NAMALWA (cell line): ENCODE measurements around the gene ARHGAP42.

Experiments used
- DNase-seq: peaks from one replicate; pipeline ENCODE4 v3.0.0-alpha.2; 2015; ENCODE audit warnings: low spot score

The ARHGAP42 gene

DNA sequence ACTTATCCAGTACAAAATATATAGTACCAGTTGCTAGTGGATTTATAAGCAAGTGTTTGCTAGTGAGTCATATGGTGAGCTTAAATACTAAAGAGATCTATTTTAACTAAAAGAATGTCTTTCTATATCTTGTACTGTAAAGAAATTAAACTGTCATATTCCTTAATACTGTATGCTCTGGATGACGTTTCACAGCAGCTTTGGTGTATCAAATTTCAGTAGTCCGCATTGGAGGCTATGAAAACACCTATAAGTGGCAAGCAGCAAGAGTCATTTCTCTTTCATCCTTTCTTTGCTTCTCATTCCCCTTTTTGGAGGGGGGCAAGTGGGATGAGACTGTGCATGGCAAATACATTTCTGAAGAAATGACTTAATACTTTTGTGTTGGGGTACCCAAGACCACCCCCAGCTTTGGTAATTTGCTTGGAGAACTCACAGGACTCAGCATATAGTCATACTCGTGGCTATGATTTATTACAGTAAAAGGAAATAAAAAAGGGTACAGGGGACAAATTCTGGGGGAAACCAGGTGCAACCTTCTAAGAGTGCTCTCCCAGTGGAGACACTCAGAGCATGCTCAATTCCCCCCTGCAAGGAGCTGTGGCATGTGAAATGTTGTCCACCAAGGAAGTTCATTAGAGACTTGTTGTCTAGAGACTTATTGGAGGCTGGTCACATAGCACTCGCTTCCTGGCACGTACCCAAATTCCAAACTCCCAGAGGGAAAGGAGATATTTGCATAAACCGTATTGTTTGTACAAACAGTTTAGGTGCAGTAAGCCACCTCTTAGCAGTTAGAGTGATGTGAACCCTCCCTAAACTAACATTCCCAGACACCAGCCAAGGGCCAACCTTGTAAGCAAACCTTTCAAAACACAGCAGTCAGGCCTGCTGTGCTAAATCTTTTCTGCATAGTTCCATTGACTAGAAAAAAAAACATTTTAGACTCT lies 231.7 kb downstream of the ARHGAP42 start:
- DNase-seq = no peak

DNA sequence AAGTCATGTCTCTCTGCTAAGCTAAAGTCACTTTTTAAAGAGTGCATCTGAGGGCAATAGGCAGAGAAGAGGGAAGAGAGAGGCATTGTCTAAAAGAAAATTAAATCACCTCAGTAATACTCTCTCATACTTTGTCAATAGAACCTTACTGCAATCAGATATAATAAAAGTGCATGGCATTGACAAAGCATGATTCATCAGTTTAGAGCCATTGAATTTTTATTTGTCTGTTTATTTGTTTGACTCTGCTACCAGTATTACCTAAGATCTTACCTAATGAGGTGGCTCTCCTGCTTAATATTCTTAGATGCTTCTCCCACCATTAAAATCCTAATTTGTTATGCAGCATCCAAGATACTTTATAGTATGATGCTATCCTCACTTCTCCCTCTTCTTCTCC lies 233.5 kb downstream of the ARHGAP42 start:
- DNase-seq = no peak

DNA sequence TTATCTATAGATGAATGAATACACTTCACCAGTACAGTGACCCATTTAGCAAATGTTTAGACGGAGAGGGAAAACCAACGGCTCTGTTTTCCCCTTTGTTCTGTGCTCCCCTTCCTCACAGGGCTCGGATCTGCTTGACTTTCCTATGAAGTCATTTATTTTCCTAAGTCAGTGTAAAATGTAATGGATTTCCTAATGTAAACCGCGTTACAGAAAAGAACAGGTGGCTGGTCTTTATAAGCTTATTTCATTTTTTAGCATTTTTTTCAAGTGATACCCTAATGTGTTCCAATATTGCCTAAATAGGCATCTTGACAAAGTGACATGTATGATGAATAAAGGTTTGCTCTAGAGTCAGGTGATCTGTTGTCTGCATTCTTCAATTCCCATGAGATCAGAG lies 235.0 kb downstream of the ARHGAP42 start:
- DNase-seq = no peak

DNA sequence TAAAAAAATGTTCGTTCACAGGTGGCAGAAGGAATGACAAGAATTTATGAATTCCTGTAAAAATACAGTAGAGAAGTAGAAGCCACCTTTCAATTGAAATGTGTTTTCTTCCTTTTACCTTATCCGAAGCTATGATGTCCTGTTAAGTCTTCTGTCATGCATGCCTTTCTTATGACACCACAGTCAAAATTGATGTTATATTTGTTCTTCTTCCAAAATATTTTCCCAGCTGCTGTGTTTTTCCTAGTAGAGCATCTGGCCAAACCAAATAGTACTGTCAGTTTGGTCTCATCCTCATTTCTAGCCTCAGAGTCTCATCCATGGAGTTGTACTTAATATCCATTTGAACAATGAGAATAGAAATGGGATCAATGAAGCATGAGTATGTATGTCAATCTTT lies 236.5 kb downstream of the ARHGAP42 start:
- no peak for DNase-seq

DNA sequence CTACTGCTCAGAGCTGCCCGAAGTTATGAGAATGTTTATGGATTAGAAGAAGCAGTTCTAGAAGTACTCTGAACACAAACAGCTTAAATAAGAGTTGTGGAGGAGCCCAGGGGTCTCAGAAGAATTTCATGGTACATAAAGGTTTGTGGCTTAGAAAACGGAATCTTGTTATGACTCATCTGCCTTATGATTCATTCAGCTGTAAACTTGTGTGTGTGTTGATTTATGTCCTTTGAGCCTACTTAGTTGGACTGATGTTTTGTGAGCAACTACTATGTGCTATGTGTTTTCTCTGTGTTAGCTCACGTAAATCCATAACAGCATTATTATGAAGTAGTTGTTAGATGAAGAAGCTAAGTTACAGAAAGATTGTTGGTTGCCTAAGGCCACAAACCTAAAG lies 238.8 kb downstream of the ARHGAP42 start:
- peak; percentile 19 for DNase-seq

DNA sequence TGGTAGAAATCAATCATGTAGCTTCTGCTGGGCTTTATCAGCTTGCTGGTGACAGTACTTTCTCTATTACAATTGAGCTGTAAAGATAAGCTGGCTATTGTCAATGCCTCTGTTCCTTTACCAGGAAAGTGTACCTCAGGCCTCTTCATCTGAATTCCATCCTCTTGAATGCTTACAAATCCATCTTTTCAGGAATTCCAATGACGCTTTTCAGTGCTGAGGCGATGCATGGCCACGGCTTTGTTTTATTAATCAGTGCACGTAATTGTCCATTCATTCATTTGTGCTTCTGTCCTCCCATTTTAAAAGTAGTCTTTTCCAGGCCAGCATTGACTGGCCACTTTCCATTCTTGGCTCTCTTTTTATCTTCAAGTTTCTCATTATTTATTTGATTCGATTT lies 240.5 kb downstream of the ARHGAP42 start:
- DNase-seq = no peak

DNA sequence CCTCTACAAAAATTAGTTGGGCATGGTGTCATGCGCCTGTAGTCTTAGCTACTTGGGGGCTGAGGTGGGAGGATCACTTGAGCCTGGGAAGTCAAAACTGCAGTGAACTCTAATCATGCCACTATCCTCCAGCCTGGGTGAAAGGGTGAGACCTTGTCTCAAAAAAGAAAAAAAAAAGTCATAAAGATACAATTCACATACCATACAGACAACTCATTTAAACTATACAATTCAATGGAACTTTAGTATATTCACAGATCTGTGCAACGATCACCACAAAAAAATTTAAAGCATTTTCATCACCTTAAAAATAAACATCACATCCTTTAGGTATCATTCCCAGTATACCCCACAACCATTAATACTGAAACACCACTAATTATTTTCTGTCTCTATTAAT lies 241.3 kb downstream of the ARHGAP42 start:
- no peak for DNase-seq

DNA sequence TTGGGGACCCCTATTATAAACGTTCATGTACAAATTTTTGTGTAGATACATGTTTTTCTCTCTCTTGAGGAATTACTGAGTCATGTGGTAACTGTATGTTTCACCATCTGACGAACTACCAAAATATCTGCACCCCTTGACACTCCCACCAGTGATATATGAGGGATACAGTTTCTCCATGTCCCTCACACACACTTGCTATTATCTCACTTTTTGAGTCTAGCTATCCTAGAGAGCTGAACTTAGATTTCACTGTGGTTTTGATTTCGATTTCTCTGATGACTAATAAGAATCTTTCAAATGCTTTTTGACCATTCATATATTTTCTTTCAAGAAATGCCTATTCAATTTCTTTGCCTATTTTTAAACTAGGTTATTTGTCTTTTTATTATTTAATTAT lies 242.3 kb downstream of the ARHGAP42 start:
- DNase-seq = no peak

DNA sequence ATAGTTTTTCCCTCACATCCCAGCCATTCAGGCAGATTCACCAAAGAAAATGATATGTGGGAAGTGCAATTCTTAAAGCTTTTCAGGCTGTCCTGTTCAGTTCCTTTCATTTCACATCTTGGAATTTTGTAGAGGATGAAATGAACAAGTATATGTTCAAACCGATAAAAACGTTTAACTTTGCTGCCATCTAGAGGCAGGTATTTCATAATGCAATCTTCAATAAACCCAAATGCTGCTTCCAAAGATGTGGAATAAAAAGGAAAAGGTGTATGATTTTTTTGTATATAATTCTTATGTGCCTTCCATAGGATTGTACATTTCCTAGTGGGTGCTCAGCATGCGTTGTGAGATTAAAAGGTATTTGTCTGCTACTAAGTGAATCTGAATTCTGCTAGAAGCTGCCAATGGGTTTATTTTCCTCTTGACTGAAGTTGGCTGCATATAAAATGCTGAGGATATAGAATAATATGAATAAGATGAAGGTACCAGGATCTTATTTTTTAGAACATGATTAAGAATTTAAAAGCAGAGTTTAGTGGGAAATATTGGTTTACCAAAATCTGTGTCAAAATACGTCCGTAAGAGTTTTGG lies 243.2 kb downstream of the ARHGAP42 start:
- DNase-seq = peak; percentile 56

DNA sequence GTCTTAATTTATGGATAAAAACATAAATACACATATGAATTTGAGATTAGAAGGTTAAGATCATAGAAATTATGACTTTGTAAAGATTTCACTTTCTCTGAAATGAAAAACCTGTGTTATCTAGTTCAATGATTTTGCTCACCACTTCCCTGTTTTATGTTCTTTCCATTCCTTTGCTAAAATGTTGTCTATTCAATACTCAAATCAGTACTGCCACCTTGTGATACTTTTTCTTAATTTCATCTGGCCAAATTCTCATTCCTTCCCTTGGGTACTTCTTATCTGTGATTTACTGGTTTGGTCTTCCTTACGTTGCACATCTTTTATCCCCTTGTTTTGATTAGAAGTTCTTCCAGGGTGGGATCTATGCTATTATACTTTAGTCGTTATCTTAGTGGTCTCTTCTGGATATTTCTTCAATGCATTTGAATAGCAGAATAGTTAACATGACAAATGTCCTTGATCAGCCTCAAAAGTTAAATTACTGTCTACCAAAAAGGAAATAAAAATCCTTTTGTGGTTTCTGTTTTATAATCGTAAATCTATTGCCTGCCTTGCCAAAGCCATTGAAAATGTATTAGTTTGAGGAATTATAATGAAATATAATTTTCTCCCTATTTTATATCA lies 245.5 kb downstream of the ARHGAP42 start:
- DNase-seq = peak; percentile 78

DNA sequence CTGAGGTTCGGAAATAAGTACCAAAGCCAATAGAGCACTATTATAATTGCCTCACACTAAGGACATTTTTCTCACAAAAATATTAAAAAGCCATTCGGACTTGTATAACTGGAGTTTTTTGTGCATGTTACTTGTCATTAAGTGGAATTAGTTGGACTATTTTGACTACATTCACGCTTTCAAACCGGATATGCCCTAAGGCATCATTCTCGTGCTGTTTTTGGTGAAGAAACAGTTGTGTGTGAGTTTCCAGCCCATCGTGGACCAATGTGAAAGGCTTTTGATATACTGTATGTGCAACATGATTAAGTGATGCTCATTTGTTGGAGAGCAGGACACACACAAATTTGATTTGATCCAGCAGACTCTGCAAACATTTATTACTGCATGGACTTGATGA lies 249.7 kb downstream of the ARHGAP42 start:
- no peak for DNase-seq

DNA sequence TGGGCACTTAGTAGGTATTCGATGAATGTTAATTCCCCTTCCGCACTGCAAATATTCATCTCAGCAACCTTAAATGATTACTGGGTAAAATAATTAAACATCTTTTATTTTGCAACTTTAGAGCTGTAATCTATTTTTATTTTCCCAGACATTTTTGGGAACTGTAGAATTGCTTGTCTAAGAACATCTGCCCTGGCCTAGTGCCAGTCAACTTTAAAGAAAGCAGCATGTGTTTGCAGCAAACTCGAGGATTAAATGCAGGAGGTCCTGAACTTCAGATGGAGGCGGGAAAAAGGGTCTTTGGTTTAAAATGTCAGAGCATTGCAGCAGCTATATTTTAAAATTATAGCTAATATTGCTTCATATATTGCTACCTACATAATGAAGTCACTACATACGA lies 252.5 kb downstream of the ARHGAP42 start:
- DNase-seq = no peak

DNA sequence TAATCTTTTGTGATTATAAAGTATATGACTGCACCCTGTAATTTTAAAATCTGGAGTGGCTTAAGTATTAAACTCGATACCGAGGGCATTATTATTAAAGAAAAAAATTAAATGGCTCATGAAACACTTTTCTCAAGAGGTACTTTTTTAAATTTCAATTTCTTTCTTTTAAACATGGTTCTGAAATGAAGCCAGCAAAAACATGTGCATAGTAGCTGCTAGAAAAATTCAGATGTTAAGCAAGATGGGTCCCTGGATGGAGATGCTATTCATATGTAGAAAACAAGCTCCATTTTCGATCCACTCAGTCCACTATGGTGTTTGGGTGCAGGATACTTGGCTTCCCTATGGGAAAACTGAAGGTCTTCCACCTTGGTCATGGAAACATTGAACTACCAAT lies 253.0 kb downstream of the ARHGAP42 start:
- no peak for DNase-seq

DNA sequence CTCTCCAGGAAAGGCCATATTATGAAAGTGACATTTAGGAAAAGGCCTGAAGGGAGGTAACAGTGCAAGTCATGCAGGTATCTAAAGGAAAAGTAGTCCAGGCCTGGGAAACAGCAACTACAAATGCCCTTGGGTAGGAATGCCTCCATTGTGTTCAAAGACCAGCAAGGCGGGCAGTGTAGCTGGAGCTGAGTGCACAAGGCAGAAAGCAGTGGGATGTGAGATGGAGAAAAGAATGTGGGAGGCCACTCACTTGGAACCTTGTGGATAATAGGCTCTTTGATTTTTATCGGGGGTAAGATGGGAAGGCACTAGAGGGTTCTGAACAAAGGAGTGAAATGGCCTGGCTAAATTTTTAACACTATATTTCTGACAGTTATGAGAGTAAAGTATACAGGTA lies 253.9 kb downstream of the ARHGAP42 start:
- no peak for DNase-seq

DNA sequence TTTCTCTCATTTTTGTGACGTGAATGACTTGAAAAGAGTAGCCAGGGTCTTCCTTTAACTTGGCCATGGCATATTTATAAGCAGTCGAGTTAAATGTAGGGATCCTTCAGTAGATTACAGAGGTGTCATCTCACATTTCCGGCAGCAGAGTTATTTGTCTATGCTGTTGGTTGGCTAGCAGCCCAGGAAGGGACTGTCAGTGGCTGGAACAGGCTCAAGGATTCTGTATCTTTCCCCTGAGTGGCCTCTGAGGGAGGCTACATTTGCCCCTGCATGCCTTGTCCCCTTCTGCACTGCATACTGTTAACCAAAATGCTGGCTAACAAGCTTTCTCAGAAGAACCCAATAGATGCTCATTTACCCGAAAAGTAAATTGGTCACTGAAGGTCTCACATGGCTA lies 254.9 kb downstream of the ARHGAP42 start:
- DNase-seq = no peak

DNA sequence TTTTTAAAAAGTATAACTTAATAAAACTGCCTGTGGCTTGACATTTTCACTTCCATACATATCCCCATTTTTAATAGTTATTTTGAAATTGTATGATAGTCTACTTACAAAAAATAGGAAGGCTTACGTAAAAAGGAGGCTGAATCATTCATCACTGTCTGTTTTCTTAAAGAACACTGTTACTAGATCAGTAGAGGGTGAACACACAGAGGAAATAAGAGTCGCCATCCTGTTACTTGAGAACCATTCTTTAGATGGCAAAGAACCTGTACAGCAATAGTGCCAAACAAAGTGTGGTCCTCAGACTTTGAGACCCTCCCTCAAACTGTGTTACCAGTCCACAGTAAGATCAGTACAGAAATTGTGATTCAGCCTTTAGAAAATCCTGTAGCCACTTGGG lies 261.8 kb downstream of the ARHGAP42 start:
- no peak for DNase-seq

DNA sequence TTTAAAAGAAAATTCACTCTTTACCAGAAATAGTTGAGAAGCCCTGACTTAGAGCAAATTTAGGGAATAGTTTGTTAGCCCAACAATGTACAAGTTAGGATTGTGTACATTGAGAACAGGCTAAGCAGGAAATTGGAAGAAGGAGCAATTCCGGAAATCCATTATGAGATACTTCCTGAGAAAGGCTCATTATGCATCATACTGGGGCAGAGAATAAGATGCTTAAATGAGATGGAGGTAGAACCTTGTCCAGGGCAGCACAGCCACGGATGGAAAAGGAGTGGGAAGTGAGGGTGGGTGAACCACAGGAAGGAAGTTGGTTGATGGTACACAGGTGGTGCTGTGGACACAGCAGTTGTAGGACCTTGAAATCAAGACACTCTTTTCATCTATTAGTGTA lies 262.4 kb downstream of the ARHGAP42 start:
- no peak for DNase-seq

DNA sequence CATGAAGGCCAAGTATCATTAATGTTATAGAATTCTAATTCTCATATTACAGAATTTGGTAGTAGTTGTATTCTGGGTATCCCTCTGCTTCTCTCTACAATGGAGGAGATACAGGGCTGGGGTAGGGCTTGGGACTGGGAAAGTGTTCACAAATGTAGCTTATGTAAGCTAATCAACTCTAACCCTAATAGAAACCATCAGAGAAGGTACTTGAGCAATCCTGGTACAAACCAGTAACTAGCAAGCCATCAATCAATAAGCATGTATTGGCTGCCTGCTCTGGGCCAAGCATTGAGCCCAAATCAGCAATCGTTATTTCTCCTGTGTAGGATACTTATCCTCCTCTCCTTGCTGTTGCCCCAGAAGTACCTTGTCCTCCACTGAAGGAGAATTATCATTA lies 268.2 kb downstream of the ARHGAP42 start:
- DNase-seq = no peak

DNA sequence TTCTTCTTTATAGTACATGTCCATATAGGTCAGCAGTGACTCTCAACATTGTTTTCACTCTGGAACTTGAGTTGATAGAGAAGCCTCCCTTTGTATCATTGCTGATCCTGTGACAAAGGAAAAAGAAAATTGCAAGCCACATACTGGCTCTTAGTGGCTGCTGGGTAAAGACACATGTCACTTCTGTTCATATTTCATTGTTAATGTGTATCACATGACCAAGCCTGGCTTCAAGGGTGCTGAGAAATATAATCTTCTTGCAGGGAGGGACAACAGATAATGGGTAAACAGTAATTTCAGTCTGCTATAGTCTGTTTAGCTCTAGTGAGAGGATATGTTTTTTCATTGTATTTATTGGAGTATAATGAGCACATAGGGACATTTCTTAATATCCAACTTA lies 269.3 kb downstream of the ARHGAP42 start:
- DNase-seq = no peak

DNA sequence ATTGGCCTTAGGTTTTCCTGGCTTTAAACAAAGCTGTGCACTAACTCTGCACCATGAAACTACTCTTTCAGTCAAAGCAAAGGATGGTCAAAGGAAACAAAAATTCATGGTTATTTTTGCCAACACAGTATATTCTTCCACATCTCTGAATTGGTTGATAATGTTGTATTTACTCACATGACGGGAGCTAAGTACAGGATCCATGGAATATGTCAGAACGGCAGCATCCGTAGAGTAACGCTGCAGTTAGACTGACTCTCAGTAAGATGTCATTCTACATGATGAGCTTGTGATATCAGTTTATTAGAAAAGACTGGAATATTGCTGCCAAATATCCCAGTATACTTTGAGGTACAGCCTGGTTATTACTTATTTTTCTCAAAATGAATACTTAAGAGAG lies 270.4 kb downstream of the ARHGAP42 start:
- no peak for DNase-seq

DNA sequence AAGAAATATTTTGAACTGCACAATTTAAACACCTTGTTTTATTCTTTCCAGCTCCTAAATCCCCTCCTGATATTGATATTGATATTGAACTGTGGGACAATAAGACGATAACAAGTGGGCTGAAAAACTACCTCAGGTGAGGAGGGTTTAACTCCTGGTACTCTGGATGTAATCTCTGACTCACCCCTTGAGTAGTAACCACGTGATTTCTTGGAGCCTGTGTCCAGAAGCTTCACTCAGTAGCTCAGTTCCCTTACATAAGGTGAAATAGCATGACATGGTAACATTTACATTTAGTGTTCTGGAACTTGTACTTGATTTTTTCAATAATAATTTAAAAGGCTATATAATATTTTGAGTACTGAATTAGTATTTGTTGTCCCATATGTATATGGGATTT lies 274.5 kb downstream of the ARHGAP42 start:
- no peak for DNase-seq

DNA sequence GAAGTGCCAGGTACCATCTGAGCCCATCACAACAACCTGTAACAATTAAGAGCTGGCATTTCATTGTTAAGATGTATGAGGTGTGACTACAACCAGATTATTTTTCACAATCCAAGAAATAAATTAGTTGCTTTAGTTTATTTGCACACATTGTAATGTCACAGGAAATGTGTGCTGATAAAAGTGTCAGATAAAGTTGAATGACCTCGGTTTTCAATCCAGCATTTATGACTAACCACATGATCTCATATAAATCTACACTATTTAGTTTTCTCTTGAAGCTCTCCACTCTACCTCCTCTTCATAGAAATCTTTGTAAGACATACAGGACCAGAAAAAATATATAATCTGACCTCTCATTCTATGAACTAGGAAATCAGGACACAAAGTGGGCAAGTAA lies 276.3 kb downstream of the ARHGAP42 start:
- no peak for DNase-seq

DNA sequence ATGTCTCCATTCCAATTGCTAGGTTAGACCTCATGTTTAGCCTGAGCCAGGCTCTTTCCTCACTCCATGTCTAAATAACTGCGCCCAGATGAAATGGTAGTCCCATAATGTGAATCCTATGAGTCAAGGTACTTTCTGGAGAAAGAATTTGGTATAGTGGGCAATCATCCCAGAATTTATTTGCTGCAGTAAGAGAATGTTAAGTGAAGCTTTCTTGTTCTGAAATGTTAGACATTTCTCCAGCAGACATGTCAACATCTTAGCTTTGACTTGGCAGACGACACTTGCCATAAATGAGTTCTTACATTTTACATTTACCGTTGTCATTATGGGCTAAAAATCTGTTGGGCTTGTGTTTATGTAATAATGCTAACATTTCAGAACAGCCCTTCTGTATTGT lies 277.3 kb downstream of the ARHGAP42 start:
- no peak for DNase-seq
